ENCODE measurements around the gene MRE11. TPM values are rescaled to one million over a fixed set of nuclear protein-coding genes. Genes with fewer than 3 reads are reported as not detected.

The MRE11 gene
- total and polyA plus RNA-seq, 2 donors (not counting 1 experiment from before 2014, with no cell fraction given) = 5.7 to 53.5 TPM

Small RNA genes within 50 kb of the gene (small RNA-seq; reads per million reads assigned to genes)
- not detected for gene MIR548L (ENCODE audit: insufficient read length, low read depth, low replicate concordance)

Other genes with a start within 250 kb of the MRE11 start
- gene IZUMO1R, start 189.3 kb downstream of the MRE11 start, total RNA-seq = not detected in 2 replicates
- not detected in 2 replicates for gene IZUMO1R, start 189.3 kb downstream of the MRE11 start, polyA plus RNA-seq
- gene GPR83, start 92.4 kb downstream of the MRE11 start, total RNA-seq = 0.32 and 0.37 TPM in 2 replicates
- gene GPR83, start 92.4 kb downstream of the MRE11 start, polyA plus RNA-seq = 0.19 and 0.28 TPM in 2 replicates
- gene ANKRD49, start 140 bp upstream of the MRE11 start, total RNA-seq = 51.4 and 52.0 TPM in 2 replicates
- 21.3 and 31.5 TPM in 2 replicates for gene ANKRD49, start 140 bp upstream of the MRE11 start, polyA plus RNA-seq
- not detected in 2 replicates for gene C11orf97, start 18.6 kb upstream of the MRE11 start, total RNA-seq
- gene C11orf97, start 18.6 kb upstream of the MRE11 start, polyA plus RNA-seq = not detected in 2 replicates
- 3.7 and 4.4 TPM in 2 replicates for gene FUT4, start 50.1 kb upstream of the MRE11 start, total RNA-seq
- 0.89 and 1.2 TPM in 2 replicates for gene FUT4, start 50.1 kb upstream of the MRE11 start, polyA plus RNA-seq
- 0.67 and 1.00 TPM in 2 replicates for gene PIWIL4, start 73.5 kb upstream of the MRE11 start, total RNA-seq
- 0.94 and 1.4 TPM in 2 replicates for gene PIWIL4, start 73.5 kb upstream of the MRE11 start, polyA plus RNA-seq

All from B cell (primary cell).